Measurements from ENCODE around the gene LSM14A. TPM values are rescaled to one million over a fixed set of nuclear protein-coding genes. Genes with fewer than 3 reads are reported as not detected.
A peak's percentile ranks its signal among the peaks of the same experiment; 100 is the strongest.

LSM14A gene
- total RNA-seq, 1 donor from 2014 or later: 76.9 TPM

DNA sequence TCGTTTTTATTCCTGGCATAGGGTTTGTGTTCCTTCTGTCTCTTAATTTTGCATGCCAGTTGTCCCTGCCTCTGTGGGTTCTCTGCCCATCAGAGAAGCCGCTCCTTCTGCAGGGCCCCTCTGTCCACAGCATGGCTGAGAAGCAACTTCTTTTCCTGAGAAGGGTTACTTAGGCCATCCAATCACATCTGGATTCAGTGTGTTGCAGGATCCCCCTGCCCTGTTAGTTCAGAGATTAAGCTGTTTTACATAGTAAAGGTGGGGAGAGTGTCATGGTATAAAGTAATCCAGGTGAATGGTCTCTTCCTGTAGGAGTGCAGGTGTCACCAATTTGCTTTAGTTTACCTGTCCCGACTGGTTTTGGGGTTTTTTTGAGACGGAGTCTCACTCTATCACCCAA lies 59.1 kb downstream of the LSM14A start:
- TF ChIP-seq, protein P1, sequence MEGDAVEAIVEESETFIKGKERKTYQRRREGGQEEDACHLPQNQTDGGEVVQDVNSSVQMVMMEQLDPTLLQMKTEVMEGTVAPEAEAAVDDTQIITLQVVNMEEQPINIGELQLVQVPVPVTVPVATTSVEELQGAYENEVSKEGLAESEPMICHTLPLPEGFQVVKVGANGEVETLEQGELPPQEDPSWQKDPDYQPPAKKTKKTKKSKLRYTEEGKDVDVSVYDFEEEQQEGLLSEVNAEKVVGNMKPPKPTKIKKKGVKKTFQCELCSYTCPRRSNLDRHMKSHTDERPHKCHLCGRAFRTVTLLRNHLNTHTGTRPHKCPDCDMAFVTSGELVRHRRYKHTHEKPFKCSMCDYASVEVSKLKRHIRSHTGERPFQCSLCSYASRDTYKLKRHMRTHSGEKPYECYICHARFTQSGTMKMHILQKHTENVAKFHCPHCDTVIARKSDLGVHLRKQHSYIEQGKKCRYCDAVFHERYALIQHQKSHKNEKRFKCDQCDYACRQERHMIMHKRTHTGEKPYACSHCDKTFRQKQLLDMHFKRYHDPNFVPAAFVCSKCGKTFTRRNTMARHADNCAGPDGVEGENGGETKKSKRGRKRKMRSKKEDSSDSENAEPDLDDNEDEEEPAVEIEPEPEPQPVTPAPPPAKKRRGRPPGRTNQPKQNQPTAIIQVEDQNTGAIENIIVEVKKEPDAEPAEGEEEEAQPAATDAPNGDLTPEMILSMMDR (conservative IDR thresholded peaks at IDR 0.05; ENCODE audit: low read depth, low read length): no peak
- DNase-seq (ENCODE audit: low read depth): no peak
- no peak overlapping the region for H3K4me3 ChIP-seq (ENCODE audit: low read depth, low read length)

DNA sequence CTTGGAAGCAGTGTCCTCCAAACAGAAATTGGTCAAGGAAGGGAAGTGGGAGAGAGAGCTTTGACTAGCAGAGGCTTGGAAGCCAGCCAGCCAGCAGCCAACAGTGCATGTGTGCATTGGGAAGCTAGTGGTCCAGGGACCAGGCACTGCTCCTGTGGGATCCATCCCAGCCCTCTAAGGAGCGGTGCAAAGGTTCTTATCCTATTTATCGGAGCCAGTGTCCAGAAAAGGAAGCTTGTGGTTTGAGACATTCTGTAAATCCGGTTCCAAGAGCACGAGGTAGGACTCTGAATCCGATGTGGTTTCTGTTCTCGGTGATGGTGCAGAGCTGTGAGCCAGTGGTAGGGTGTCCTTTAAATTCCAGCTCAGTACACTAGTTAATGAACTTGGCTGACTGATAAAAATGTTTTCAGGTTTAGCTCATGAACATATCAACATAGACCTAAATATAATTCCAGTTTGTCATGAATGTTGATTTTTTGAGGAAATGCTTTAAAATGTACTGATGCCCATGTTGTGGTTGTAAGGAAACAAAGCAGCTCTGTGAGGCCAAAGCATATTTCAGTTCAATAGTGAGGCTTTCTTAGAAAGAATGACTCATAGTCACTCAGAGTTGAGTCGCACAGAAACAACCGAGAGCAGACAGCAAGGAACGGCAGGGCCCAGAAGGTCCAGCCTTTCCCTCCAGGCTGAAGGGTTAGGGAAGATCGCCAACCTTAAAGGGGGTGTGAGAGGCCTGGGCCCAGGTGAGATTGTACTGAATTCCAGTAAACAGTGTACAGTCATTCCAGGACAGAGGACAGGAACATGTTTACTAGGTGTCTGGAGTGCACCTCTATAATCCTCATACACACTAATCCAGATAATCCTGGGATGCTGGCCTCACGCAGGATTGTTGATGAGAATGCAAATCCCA lies 60.5 kb downstream of the LSM14A start:
- H3K4me3 ChIP-seq (ENCODE audit: low read depth, low read length): no peak overlapping the region
- peak; percentile 70 for DNase-seq (ENCODE audit: low read depth)
- TF ChIP-seq, protein P1 (conservative IDR thresholded peaks at IDR 0.05; ENCODE audit: low read depth, low read length): no peak

DNA sequence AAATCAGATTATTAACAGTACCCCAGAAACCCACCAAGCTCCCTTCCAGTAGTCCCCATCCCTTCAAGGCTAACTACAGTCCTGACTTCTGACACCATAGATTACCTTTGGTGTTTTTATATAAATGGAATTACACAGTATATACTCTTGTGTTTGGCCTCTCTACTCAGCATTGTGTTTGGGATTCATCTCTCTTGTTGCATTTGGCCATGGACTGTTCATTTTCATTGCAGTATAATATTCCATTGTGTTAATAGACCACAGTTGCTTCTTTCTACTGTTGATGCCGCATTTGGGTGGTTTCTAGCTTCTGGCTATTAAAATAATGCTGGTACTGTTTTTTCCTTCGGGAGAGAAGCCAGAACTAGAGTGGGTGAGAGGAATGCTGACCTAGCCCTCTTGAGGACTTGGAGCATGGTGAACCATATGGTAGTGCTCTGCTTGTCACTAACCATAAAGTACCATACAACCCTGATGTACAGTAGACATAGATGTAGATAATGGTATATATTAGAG lies 63.2 kb downstream of the LSM14A start:
- TF ChIP-seq, protein P1 (conservative IDR thresholded peaks at IDR 0.05; ENCODE audit: low read depth, low read length): no peak
- H3K4me3 ChIP-seq (ENCODE audit: low read depth, low read length): no peak overlapping the region
- DNase-seq (ENCODE audit: low read depth): no peak

DNA sequence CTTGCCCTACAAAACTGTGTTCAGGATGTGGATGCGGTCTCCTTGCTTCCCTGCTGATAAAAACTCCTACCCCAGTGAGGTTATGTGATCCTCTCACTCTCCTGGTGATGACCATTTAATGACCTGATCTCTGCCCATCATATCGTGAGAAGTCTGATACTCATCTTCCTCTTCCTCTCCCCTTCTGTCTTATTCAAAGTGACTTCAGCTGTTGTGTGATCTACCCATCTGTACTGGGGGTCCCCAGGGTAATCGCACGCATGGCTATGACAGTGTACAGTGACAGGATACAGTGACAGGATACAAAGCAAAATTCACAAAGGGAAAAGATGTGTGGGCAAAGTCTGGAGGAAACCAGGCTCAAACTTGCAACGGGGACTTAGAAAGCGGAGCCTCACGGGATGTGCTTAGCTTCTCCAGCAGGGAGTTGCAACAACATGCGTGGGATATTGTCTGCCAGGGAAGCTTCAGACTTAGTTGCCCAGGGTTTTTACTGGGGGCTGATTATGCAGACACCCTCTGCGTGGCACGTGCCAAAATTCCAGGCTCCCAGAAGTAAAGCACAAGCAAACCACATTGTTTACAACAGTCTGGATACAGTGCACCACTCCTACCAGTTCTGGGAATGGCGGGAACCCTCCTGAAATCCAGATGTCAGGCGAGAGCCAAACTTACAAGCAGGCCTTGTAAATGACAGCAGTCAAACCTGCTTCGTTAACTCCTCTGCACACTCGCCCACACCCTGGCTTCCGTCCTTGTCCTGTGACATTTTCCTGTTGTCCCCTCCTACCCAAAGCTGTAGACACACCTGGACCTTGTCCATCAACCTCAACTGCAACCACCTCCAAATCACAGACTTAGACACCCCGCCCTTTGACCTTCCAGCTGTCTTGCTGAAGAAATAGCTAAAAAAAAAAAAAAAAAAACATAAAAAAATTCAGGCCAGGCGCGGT lies 64.0 kb downstream of the LSM14A start:
- TF ChIP-seq, protein P1 (conservative IDR thresholded peaks at IDR 0.05; ENCODE audit: low read depth, low read length): no peak
- no peak overlapping the region for H3K4me3 ChIP-seq (ENCODE audit: low read depth, low read length)
- no peak for DNase-seq (ENCODE audit: low read depth)

DNA sequence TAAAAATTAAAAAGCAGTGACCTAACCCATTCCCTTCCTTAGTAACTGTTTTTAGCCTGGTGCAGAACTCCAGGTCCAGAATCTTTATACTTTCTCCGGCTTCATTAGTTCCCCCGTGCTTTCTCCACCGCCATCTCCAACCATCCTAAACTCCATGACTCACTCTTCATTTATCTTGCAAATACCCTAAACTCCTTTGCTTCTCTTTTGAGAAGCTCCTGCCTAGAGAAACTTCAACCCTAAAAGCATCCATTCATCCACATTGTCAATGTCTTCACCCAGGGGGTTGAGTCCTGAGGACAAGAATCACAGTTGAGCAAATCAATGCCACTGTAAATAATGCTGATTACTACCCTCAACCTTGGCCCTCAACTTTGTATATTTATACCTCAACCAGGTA lies 65.0 kb downstream of the LSM14A start:
- H3K4me3 ChIP-seq (ENCODE audit: low read depth, low read length): no peak overlapping the region
- no peak for DNase-seq (ENCODE audit: low read depth)
- TF ChIP-seq, protein P1 (conservative IDR thresholded peaks at IDR 0.05; ENCODE audit: low read depth, low read length): no peak

DNA sequence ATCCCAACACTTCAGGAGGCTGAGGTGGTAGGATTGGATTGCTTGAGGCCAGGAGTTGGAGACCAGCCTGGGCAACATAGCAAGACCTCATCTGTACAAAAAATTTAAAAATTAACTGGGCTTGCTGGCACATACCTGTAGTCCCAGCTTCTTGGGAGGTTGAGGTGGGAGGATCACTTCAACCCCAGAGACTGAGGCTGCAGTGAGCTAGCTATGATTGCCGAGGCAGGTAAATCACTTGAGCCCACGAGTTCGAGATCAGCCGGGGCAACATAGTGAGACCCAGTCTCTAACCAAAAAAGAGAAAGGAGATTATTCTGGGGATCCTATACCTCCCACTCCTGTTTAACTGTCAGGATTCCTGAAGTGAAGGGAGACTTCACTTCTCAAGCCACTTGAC lies 65.6 kb downstream of the LSM14A start:
- no peak overlapping the region for H3K4me3 ChIP-seq (ENCODE audit: low read depth, low read length)
- TF ChIP-seq, protein P1 (conservative IDR thresholded peaks at IDR 0.05; ENCODE audit: low read depth, low read length): no peak
- DNase-seq (ENCODE audit: low read depth): no peak
